ENCODE measurements around the gene SHROOM1.
"Not testable (repeated sequence)": the region's sequence is repeated elsewhere in the genome, so short reads cannot be mapped to it uniquely, and the experiment has no call there.

SHROOM1 gene

DNA sequence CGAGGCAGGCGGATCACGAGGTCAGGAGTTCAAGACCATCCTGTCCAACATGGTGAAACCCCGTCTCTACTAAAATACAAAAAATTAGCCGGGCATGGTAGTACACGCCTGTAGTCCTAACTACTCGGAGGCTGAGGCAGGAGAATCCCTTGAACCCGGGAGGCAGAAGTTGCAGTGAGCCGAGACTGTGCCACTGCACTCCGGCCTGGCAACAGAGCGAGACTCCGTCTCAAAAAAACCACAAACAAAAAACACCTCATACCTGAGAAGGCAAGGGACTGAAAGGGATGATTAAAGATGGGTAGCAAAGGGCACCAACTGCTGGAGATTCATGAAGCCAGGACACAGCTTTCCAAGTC lies 23.7 kb downstream of the SHROOM1 start:
- not testable (repeated sequence) for DNase-seq (ENCODE audit: low spot score)

DNA sequence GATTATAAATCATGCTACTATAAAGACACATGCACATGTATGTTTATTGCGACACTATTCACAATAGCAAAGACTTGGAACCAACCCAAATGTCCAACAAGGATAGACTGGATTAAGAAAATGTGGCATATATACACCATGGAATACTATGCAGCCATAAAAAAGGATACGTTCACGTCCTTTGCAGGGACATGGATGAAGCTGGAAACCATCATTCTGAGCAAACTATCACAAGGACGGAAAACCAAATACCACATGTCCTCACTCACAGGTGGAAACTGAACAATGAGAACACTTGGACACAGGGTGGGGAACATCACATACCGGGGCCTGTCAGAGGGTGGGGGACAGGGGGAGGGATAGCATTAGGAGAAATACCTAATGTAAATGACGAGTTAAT lies 24.6 kb downstream of the SHROOM1 start:
- not testable (repeated sequence) for DNase-seq (ENCODE audit: low spot score)

DNA sequence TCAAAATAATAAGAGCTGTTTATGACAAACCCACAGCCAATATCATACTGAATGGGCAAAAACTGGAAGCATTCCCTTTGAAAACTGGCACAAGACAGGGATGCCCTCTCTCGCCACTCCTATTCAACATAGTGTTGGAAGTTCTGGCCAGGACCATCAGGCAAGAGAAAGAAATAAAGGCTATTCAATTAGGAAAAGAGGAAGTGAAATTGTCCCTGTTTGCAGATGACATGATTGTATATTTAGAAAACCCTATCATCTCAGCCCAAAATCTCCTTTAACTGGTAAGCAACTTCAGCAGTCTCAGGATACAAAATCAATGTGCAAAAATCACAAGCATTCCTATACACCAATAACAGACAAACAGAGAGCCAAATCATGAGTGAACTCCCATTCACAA lies 26.2 kb downstream of the SHROOM1 start:
- not testable (repeated sequence) for DNase-seq (ENCODE audit: low spot score)

DNA sequence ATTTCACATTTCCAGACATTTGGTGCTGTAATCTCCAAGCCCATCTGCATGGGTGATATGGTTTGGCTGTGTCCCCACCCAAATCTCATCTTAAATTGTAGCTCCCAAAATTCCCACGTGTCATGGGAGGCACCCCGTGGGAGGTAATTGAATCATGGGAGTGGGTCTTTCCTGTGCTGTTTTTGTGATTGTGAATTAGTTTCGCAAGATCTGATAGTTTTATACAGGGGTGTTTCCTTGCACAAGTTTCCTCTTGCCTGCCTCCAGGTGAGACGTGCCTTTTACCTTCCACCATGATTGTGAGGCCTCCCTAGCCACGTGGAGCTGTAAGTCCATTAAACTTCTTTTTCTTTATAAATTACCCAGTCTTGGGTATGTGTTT lies 27.8 kb downstream of the SHROOM1 start:
- not testable (repeated sequence) for DNase-seq (ENCODE audit: low spot score)

DNA sequence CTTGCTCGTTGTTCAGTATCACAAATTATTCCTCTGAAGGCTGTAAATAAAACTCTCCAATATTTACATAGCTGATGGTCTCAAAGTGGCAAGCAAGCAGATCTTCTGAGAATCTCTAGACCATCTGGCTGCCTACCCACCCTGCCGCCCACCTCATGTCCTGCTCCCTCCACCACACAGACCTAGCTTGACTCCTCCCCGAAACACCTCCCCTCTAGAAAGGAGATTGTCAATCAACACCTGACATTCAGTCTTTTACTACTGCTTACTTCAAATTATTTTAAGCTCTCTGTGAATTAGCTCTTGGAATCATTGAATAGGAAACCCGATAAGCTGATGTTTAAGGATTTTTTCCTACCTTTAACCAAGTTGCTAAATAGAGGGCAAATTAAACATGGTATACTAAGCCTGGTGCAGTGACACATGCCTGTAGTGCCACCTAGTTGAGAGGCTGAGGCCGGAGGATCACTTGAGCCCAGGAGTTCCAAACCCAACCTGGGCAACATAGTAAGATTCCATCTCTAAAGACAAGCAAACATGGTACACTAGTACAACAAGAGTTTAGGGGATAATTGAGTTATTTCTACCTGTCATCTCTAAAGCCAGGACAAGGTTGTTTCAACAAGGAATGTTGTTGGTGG lies 28.3 kb downstream of the SHROOM1 start:
- no peak for DNase-seq (ENCODE audit: low spot score)

DNA sequence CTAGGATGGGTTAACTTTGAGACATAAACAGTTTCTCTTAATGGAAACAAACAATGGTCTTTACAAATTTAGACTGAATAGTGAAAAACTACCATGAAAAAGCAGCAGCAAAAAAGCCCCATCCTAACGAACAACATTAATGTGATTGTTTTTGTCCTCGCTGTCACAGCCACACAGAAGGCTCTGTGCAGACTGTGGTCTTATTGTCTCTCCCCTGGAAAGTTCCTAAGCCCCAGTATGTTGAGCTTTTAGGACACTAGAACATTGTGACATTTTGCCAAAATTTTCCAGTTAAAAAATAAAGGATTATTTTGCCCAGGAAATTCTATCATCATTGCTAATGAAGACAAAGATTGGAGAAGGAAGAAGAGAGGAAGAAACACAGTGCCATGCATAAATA lies 29.9 kb downstream of the SHROOM1 start:
- no peak for DNase-seq (ENCODE audit: low spot score)

DNA sequence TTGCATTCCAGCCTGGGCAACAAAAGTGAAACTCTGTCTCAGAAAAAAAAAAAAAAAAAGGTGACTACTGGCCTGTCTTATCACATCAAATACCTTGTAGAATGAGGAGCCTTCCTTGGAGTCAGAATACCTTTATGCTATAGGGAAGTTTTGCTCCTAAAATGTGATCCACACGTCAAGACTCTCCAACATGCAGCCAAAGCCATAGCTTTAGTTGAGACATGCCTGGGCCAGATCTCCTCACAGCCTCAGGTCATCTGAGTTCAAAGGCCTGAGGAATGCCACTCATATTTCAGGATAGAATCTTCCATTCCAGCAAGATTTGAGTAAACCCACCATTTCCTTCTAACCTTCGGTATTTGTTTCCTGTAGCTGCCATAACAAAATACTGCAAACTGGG lies 31.1 kb downstream of the SHROOM1 start:
- no peak for DNase-seq (ENCODE audit: low spot score)

DNA sequence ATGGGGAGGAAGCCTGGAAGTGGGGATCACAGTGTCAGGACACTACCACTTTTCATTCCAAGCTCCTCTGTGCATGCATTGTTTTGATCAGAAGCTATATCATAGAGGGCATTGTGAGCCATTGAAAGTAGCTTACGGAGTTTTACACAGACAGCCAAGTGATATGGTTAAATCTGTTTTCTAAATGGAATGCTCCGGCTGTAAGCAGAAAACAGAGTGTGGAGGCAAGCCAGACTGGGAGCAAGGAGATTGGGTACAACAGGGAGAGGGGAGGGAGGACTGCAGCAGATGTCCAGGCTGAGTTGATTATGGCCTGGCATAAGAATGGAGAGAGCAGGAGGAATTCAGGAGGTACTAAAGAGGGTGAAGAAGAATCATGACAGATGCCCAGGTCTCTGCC lies 32.8 kb downstream of the SHROOM1 start:
- no peak for DNase-seq (ENCODE audit: low spot score)

DNA sequence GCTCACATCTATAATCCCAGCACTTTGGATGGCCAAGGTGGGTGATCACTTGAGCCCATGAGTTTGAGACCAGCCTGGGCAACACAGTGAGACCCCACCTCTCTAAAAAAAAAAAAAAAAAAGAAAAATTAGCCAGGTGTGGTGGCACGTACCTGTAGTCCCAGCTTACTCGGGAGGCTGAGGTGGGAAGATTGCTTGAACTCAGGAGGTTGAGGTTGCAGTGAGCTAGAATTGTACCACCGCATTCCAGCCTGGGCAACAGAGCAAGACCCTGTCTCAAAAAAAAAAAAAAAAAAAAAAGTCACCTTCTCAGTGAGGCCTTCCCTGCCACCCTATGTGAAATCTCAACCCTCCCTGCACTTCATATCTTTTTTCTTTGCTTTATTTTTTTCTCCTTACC lies 39.4 kb downstream of the SHROOM1 start:
- no peak for DNase-seq (ENCODE audit: low spot score)

DNA sequence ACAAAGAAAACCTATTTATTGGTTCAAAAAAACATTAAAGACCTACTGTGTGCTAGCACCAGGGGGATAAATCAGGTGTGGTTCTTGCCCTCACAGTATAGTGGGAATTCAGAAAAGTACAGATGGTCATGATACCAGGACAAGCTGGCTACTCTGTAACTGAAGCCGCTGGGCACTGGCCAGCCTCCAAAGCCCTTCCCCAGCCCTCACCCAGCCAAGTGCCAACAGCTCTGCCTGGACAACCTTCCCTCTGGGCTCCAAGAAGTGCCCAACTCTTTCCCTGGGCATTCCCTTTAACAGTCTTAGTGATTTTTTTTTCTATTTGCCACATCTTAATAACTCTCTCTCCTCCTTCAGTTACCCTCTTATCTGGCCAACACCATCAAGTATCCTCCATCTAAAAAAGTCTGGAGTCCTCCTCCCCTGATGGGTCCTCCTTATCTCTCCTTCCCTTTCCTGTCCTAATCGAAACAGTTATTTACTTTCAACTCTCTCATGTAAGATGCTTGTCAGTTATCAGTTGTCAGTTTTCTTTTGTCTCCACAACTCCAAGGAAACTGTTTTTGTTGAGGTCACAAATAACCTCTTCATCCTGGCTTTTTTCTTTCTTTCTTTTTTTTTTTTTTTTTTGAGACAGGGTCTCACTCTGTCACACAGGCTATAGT lies 40.1 kb downstream of the SHROOM1 start:
- DNase-seq (ENCODE audit: low spot score), result no peak

DNA sequence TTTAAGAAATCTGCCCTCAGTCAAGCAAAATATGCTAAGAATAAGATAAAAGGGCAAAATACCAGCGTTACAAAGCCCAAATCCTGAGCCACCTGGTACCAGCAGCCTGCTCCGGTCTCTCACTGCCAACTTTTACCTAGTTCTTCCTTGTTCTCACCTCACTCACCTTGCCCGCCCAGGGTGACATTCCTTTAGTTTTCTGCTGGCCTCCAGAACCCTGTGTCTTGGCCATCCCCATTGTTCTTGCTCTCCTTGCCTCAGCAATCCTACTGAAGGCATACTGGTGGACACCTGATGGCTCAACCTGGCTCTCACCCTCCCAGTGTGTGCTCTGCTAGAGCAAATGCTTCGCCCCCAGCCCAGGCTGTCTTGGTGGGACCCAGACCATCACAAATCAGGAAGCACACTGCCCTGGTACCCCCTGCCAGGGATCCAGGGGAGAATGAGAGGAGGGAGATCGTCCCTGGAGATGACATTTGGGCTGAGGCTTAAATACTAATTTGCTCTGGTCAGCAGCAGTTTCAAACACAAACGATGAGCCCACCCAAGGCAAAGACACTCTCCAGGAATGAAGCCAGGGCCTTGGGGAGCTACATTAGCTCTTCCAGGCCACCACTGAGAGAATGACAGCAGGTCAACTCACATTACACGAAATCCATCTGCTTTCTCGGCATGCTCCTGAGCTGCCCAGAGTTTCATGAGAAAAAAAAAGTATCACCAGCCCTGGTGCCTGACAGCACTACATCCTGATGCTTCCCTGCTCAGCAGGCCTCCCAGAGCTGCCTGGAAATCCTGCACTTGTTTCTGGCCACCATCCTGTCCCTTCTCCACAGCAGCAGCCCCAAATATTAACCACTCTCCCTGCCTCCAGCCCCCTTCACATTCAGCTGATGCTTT lies 41.2 kb downstream of the SHROOM1 start:
- DNase-seq (ENCODE audit: low spot score), result no peak

DNA sequence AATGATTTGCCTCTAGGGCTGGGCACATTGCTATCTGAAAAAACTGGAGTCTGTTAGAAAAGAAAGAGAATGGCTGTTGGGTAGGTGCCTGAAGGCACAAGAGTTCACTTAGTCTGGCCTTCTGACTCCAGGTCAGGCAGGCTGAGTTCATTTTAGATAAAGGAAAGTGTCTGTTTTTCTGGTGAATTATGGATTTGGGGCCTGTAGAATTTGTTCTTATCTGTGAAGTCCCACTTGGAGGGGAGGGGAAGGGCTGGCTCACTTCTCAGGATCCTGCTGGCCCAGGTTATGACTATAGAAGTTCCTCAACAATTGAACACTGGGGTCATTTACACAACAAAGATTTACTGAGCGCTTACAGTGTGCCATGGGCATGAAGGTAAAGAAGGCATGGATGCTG lies 41.9 kb downstream of the SHROOM1 start:
- DNase-seq (ENCODE audit: low spot score), result no peak

DNA sequence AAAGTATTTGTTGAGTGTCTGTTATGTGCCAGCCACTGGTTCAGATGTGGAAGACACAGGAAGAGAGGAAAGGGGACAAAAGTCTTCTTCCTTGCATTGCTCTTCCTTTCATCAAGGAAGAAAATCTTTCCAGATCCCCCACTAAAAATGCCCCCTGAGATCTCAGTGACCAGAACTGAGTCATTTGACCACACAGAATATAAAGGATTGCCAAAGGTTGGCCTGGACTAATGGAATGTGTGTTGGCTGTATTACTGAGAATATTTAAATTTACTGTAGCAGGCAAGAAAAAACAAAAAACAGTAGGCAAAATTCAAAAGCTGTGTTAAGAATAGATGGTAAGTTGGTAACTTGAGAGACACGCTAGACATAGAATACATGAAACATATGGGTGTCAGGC lies 43.4 kb downstream of the SHROOM1 start:
- no peak for DNase-seq (ENCODE audit: low spot score)

DNA sequence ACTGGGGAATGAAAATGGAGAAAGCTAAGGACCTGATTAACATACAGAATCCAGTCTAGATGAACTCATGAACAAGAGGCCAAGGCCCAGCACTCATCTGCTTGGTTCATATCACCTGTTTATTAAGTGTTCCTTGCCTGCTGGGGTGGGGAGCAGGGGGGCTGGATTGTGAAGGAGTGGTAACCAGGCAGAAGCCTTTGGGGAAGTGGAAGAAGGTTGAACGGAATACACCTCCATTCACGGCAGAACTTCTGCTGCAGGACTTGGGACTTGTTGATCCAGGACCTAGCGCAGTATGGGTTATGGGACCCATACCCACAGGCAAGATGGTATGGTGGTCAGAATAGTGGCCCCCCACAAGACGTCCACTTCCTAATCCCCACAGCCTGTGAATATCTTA lies 44.6 kb downstream of the SHROOM1 start:
- DNase-seq (ENCODE audit: low spot score), result no peak

DNA sequence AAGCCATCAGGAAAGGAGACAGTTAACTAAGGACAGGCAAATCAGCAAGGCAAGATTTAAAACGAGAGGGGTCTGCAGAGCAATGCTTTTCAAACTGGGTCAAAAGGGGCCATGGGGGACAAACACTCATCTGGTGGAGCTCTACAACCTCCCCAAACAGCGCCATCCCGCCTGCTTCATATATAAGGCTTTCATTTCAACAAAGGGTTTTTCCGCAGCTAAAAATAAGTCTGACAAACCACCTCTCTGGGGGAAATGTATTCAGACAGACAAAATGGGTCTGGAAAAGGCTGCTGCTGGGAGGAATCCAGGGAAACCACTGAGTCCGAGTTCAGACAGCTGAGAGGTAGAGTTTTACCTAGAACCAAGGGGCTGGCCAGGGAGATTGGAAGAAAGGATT lies 45.1 kb downstream of the SHROOM1 start:
- no peak for DNase-seq (ENCODE audit: low spot score)

DNA sequence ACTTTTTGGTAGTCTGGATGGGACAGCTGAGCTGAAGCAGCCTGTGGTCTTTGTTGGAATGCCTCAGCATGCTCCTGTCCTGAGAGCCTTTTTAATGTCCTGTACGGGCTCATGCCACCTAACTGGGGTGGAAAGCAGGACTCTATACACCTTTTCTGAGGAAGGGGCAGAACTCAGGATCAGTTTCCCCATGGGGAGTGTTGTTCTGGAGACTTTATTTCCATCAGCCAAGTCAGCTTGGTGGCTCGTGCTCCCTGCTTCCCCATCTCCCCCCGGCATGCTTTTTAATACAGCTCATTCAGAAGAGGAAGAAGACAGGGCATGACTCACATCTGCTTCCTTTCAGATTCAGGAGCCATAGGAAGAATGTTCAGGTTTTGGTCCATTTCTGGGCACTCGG lies 48.3 kb downstream of the SHROOM1 start:
- no peak for DNase-seq (ENCODE audit: low spot score)

DNA sequence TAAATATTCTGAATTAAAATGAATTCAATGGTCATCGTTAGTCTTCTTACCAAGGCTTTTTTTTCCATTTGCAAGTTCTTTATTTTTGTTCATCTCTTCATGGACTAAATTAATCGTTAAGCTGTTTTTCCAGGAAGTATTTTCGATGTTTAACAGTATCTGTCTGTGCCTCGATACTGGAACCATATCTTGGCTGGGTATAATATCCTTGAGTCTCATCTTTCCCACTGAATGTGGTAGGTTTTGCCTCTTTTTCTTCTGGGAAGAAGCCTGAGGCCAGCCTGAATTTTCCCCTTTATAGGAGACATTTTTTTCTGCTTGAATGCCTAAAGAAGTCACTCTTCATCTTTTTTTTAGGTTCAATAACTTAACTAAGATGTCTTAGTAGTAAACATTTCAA lies 49.4 kb downstream of the SHROOM1 start:
- no peak for DNase-seq (ENCODE audit: low spot score)

DNA sequence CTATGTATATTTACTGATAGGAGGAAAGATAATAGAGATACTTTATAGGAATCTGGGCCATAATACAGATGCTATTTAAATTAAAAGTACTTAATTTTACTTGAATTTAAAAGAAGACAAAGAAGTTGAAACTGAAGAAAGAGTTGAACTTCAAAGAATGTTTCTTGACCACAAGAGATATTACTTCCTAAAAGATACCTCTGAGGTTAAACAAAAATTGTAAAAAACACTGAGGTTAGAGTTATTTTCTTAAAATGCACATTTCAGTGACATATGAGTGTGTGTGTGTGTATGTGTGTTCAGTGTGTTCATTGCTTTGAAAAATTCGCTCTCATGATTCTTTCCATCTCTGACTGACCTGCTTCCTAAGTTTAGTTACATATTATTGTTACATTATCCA lies 49.9 kb downstream of the SHROOM1 start:
- no peak for DNase-seq (ENCODE audit: low spot score)

DNA sequence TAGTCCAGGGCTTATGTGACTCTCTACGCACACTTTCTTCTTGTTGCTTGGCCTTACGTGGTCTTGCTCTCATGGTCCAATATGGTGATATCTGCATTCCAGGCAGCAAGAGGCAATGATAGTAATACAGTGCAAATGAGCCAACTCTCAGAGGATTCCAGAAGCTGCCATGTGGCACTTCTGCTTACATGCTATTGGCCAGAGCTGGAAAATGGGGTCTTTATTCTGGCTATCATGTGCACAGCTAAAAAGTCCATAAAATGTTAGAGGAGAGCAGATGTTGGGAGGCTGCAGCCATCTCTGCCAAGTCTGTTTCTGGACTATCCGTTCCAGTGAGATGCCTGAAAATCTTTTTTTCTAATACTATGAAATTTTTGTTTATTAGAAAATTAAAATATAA lies 50.5 kb downstream of the SHROOM1 start:
- DNase-seq (ENCODE audit: low spot score), result no peak

DNA sequence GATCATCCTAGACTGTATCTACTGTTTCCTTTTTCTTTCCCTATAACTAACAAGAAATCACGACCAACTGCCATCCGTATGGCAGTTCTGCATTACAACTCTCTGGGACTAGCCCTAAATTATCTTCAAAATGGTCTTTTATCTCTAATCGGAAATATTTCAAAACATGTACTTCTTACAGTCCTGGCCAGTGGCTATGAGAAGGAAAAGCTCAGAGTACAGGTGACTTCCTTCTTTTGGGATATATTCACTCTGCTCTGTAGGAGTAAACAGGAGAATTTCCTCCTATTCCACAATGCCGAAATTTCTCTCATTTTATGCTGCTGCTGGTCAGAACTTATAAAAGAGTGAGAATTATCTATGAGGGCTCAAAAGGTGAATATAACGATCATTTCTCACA lies 51.6 kb downstream of the SHROOM1 start:
- DNase-seq (ENCODE audit: low spot score), result no peak

DNA sequence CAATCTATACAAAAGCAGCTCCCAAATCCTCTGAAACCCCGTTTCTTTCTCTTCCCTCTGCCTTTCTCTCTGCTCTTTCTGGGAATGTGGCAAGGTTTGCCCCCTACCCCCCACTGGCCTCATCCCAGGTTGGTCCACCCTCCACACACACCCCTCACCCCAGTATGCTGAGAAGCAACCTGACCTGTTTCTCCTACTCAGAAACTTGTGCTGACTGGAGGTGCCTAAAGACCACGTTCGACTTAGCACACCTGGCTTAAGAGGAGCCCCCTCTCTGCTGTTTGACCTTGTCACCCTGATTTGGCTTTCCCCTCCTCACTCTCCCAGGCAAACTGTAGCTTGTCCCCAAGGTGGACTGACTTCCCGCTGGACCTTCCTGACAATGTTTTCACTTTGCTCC lies 52.3 kb downstream of the SHROOM1 start:
- no peak for DNase-seq (ENCODE audit: low spot score)

DNA sequence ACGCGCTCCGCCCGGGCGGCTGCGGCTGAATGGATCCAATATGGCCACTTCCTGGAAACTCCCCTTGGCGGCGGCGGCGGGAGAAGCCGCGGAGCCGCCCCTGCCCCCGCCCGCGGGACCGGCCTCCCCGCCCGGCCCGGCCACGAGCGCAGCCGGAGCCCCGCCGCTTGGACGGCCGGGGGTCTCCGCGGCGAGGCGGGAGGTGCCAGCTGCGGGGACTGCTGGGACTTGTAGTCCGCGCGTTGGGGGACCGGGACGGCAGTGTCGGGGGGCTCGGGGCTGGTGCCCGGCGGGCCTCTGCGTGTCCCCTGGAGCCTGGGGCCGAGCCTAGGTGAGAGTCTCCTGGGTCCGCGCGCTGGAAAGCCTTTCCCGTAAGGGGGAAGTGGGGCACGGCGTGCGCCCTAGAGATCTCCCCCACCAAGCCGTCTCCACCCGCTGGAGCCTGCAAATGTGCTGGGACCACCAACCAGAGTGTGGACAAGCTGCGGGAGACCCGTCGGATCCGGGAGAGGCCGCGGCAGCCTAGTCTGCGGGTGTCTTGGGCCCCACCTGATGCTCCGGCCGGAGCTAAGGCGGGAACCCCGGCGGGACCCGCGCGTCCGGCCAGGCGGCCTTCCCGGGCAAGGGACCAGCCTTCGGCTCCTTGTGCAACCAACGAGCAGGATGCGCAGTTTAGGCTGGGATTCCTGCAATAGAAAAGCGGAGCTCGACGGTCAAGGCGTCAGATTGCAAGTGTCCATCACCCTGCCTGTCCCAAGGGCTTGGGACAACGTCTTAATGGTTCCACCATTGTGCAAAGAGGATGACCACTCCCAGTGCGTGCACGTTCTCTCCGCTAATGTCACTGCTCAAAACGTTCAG lies 53.0 kb downstream of the SHROOM1 start, which contains the start of gene SEPTIN8:
SEPTIN8 (minus strand) TSS at position 31 of the 861 bp plus-strand sequence. CDS start 102 bp downstream, outside the sequence.
- peak; percentile 42 for DNase-seq (ENCODE audit: low spot score)
